ENCODE measurements around the gene FHIT. TPM values are rescaled to one million over a fixed set of nuclear protein-coding genes. Genes with fewer than 3 reads are reported as not detected.

Gene FHIT
- total and polyA plus RNA-seq, 2 donors from 2014 or later = 20.2 to 61.2 TPM

DNA sequence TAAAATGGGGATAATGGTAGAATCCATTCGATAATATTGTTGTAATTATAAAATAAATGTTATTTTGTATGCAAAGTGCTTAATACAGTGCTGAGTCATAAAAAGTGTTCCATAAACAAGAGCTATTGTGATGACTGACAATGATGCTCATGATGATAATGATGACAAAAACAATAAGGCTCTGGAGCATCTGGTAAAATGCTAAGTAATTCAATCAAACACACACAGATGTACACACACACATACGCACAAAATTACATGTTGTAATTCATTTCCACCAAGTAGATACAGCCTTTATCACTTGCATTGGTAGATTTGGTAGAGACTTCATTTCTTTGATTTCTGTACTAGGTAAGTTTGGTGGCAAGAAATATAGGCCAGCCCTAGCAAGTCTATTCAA lies 163.8 kb downstream of the FHIT start:
- Histone ChIP-seq H3K4me1 (ENCODE audit: control insufficient read depth in 2 of 3, insufficient read depth in 2 of 3, low read depth in 1 of 3, low read length in 3 of 3) (no peaks in the 10 kb centered on the region), H3K27me3 (ENCODE audit: control insufficient read depth, insufficient read depth, low read length) (no peaks in the 10 kb centered on the region), H3K36me3 (ENCODE audit: control insufficient read depth in 2 of 3, insufficient read depth in 3 of 3, low read length in 3 of 3) (no peaks in the 10 kb centered on the region), H3K4me3 (ENCODE audit: low read length in 3 of 3) (no peak overlapping the region), H3K27ac (ENCODE audit: low read depth in 2 of 2, low read length in 2 of 2) (no peak overlapping the region), H3K9me3 (ENCODE audit: control insufficient read depth in 2 of 3, insufficient read depth in 1 of 3, low read length in 3 of 3) (no peaks in the 10 kb centered on the region), H3K9ac (ENCODE audit: low read length in 3 of 3) (no peak overlapping the region)
- no peak for DNase-seq
- intact Hi-C loops (cut with DNase I) = no loop called here
- no peak for FAIRE-seq
- TF ChIP-seq, protein P1, sequence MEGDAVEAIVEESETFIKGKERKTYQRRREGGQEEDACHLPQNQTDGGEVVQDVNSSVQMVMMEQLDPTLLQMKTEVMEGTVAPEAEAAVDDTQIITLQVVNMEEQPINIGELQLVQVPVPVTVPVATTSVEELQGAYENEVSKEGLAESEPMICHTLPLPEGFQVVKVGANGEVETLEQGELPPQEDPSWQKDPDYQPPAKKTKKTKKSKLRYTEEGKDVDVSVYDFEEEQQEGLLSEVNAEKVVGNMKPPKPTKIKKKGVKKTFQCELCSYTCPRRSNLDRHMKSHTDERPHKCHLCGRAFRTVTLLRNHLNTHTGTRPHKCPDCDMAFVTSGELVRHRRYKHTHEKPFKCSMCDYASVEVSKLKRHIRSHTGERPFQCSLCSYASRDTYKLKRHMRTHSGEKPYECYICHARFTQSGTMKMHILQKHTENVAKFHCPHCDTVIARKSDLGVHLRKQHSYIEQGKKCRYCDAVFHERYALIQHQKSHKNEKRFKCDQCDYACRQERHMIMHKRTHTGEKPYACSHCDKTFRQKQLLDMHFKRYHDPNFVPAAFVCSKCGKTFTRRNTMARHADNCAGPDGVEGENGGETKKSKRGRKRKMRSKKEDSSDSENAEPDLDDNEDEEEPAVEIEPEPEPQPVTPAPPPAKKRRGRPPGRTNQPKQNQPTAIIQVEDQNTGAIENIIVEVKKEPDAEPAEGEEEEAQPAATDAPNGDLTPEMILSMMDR (IDR thresholded peaks at IDR 0.05; ENCODE audit: borderline replicate concordance, extremely low read depth, insufficient read depth) = no peak

DNA sequence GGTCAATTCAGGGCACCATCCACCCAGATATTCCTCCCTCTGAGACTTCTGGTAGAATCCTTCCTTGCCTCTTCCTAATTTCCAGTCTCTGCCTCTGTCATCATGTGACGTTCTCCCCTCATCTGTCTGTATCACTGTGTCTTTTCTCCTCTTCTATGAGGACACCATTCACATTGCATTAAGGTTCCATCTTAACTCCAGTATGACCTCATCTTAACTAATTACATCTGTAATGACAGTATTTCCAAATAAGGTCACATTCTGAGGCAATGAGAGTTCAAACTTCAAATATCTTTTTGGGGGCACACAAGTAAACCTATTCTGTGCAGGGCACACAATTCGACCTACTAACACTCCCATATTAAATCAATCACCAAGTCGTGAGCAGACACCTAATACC lies 169.7 kb downstream of the FHIT start:
- FAIRE-seq = no peak
- Histone ChIP-seq H3K27me3 (ENCODE audit: control insufficient read depth, insufficient read depth, low read length) (no peaks in the 10 kb centered on the region), H3K4me1 (ENCODE audit: control insufficient read depth in 2 of 3, insufficient read depth in 2 of 3, low read depth in 1 of 3, low read length in 3 of 3) (no peaks in the 10 kb centered on the region), H3K36me3 (ENCODE audit: control insufficient read depth in 2 of 3, insufficient read depth in 3 of 3, low read length in 3 of 3) (no peaks in the 10 kb centered on the region), H3K4me3 (ENCODE audit: low read length in 3 of 3) (no peak overlapping the region), H3K9ac (ENCODE audit: low read length in 3 of 3) (no peak overlapping the region), H3K27ac (ENCODE audit: low read depth in 2 of 2, low read length in 2 of 2) (no peak overlapping the region), H3K9me3 (ENCODE audit: control insufficient read depth in 2 of 3, insufficient read depth in 1 of 3, low read length in 3 of 3) (no peaks in the 10 kb centered on the region)
- DNase-seq = no peak
- intact Hi-C loops (cut with DNase I) = no loop called here
- TF ChIP-seq, protein P1 (IDR thresholded peaks at IDR 0.05; ENCODE audit: borderline replicate concordance, extremely low read depth, insufficient read depth) = no peak

DNA sequence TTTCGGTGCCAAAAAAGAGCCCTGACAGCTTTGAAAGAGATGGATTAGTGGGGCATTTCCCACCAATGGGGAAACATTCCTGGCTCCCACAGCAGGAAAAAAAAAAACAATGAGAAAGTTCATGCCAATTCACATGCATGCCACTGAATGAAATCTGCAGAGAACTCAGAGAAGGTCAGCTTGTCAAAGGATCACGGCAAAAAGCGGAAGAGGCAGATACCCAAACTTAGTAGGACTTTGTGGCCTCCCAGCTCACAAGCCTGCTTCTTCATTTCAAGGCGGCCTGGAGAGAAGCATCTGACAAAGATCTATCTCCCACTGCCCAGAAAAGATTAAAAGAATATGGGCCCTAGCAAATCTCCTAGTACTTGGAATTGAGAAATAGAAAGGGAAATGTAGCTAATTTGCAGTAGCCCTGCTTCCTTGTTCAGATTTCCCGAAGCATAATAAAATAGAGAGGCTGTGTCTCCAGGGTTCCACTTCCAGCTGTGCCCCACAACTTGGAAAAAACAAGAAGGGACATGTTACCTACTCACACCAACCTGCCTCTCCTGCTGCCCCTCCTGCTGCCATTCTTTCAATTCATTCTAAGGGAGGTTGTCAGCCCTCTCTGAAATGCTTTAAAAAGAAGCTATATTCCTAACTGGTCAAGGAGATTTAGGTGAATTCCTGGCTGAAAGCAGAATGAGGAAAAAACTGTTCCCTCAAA lies 170.4 kb downstream of the FHIT start:
- no peak overlapping the region for H3K27ac ChIP-seq (ENCODE audit: low read depth in 2 of 2, low read length in 2 of 2)
- intact Hi-C loops (cut with DNase I) = no loop called here
- FAIRE-seq = no peak
- H3K4me3 ChIP-seq (ENCODE audit: low read length in 3 of 3) = no peak overlapping the region
- H3K36me3 ChIP-seq (ENCODE audit: control insufficient read depth in 2 of 3, insufficient read depth in 3 of 3, low read length in 3 of 3) = no peaks in the 10 kb centered on the region
- no peaks in the 10 kb centered on the region for H3K27me3 ChIP-seq (ENCODE audit: control insufficient read depth, insufficient read depth, low read length)
- H3K9me3 ChIP-seq (ENCODE audit: control insufficient read depth in 2 of 3, insufficient read depth in 1 of 3, low read length in 3 of 3) = no peaks in the 10 kb centered on the region
- DNase-seq = no peak
- TF ChIP-seq, protein P1 (IDR thresholded peaks at IDR 0.05; ENCODE audit: borderline replicate concordance, extremely low read depth, insufficient read depth) = no peak
- H3K4me1 ChIP-seq (ENCODE audit: control insufficient read depth in 2 of 3, insufficient read depth in 2 of 3, low read depth in 1 of 3, low read length in 3 of 3) = no peaks in the 10 kb centered on the region
- H3K9ac ChIP-seq (ENCODE audit: low read length in 3 of 3) = no peak overlapping the region

Data from kidney (tissue), 14 donors.